BLaER1 (cell line): Measurements from ENCODE around the gene PDZD4.

Experiments
- H3K27ac ChIP-seq: shearing (Covaris generic); formaldehyde crosslinking; 2 replicates; pipeline ENCODE4 v1.8.1; 2022
- H3K27me3 ChIP-seq: shearing (Covaris generic); formaldehyde crosslinking; 2 replicates; pipeline ENCODE4 v1.8.1; 2022
- H3K36me3 ChIP-seq: shearing (Covaris generic); formaldehyde crosslinking; 2 replicates; pipeline ENCODE4 v1.8.1; 2022
- H3K4me1 ChIP-seq: shearing (Covaris generic); formaldehyde crosslinking; 2 replicates; pipeline ENCODE4 v1.8.1; 2022
- H3K4me2 ChIP-seq: shearing (Covaris generic); formaldehyde crosslinking; 2 replicates; pipeline ENCODE4 v1.8.1; 2022
- H3K4me3 ChIP-seq: shearing (Covaris generic); formaldehyde crosslinking; 2 replicates; pipeline ENCODE4 v1.8.1; 2022
- H3K9ac ChIP-seq: shearing (Covaris generic); formaldehyde crosslinking; 2 replicates; pipeline ENCODE4 v1.8.1; 2022
- H3K9me3 ChIP-seq: shearing (Covaris generic); formaldehyde crosslinking; 2 replicates; pipeline ENCODE4 v1.8.1; 2022
- H4K20me1 ChIP-seq: shearing (Covaris generic); formaldehyde crosslinking; 2 replicates; pipeline ENCODE4 v1.8.1; 2022
- Cebpa-rat ChIP-seq: shearing (Covaris generic); IDR thresholded peaks from 2 replicates; pipeline ENCODE4 v1.8.1; 2022

Gene PDZD4

DNA sequence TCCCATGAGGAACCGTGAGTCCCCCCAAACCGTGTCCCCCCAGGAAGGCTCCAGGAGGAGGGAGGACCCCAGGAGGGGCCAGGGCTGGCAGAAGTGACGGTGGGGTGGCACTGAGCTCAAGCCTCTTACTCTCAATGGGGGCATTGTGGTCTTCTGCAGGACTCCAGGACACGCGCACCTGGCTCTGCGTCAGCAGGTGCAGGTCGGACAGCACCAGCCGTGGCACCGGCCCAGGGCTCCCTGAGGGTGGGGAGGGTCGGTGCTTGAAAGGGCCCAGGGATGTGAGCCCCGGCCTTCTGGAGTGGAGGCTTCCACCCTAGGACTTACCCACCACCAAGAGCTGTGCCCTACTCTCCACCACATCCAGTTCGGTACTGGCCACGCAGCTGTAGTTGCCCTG, 37.3 kb upstream of the PDZD4 start:
- H3K4me1 ChIP-seq = peaks cover 34% of the 10 kb centered on the region
- peaks cover 59% of the 10 kb centered on the region for H4K20me1 ChIP-seq
- H3K27me3 ChIP-seq = peaks cover 71% of the 10 kb centered on the region
- no peaks in the 10 kb centered on the region; the same call in 1 of the 2 replicates for H3K9me3 ChIP-seq
- no peak overlapping the region for H3K9ac ChIP-seq
- no peak for TF ChIP-seq Cebpa-rat
- H3K4me2 ChIP-seq = no peak overlapping the region
- H3K36me3 ChIP-seq = peaks cover 22% of the 10 kb centered on the region; the same call in 1 of the 2 replicates
- no peak overlapping the region for H3K27ac ChIP-seq
- no peak overlapping the region for H3K4me3 ChIP-seq

DNA sequence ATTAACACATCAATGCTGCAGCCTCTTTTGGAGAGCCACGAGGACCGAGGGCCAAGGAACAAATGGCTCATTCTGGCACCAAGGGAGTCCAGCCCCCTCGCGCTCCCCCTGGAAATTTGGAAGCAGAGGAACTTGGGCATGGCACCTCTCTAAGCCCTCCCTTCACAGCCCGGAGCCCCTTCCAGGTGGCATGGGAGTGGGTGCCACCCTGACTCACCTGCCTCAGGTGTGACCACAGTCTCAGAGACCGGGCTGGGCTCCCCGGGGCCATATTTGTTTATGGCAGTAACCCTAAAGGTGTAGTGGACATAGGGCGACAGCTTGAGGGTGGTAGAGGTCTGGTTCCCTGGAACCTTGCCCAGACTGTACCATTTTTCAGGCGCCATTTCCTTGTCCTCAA, 36.8 kb upstream of the PDZD4 start:
- Histone ChIP-seq H4K20me1 (peaks cover 59% of the 10 kb centered on the region; the same call in 1 of the 2 replicates), H3K9ac (no peak overlapping the region), H3K4me1 (peaks cover 35% of the 10 kb centered on the region), H3K4me3 (no peak overlapping the region), H3K9me3 (no peaks in the 10 kb centered on the region; the same call in 1 of the 2 replicates), H3K27ac (no peak overlapping the region), H3K36me3 (peaks cover 22% of the 10 kb centered on the region; the same call in 1 of the 2 replicates), H3K27me3 (peaks cover 71% of the 10 kb centered on the region), H3K4me2 (no peak overlapping the region)
- TF ChIP-seq Cebpa-rat = no peak

DNA sequence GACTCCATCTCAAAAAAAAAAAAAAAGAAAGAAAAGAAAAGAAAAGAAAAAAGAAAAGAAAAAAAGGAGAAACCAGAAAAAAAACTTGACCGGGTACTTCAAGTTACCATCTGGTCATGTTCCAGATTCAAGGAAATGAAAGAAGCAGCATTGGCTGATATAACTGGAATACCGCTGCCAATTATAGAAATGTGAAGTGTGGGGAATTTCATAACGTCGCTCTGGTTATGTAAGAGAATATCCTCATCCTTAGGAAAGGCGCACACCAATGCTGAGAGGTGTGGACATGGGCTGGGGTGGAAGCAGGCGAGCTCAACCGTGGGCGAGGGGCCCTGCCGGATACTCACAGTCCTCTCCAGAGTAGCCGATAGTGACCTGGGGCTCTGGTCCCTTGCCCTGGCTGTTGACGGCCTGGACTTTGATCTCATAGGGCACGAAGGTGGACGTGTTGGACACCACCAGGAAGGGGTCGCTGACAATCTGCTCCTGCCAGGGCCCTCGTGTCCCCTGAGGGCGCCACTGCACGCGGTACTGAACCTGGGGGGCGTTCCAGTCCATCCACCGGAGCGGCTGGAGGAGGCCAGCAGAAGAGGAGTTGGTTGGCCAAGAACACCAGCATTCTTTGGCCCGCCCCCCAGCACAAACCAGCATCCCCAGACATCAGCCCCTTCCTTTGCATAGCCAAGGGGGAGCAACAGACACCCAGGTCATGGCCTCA, 36.1 kb upstream of the PDZD4 start:
- Histone ChIP-seq H3K4me3 (no peak overlapping the region), H3K9me3 (no peaks in the 10 kb centered on the region; the same call in 1 of the 2 replicates)
- no peak for TF ChIP-seq Cebpa-rat

DNA sequence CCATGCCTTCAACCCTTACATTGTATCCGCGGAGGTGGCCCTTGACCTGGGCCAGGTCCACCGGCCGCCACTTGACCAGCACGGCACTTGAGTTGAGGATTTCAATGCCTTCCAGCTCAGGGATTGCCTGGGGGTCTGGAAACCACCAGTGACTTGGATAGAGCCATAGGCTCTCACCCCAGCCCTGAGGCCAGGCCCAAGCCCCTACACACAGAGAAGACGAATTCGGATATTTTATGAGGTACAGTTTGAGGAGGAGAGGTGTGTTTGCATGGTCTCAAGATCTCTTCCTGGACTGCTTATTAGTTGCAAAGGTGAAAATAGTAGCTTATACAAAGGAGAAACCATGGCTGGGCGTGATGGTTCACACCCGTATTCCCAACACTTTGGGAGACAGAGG, 35.3 kb upstream of the PDZD4 start:
- TF ChIP-seq Cebpa-rat = no peak
- H3K27me3 ChIP-seq = peaks cover 77% of the 10 kb centered on the region
- no peaks in the 10 kb centered on the region; the same call in 1 of the 2 replicates for H3K9me3 ChIP-seq
- H3K9ac ChIP-seq = no peak overlapping the region
- no peak overlapping the region for H3K4me2 ChIP-seq
- H3K36me3 ChIP-seq = peaks cover 22% of the 10 kb centered on the region; the same call in 1 of the 2 replicates
- peaks cover 41% of the 10 kb centered on the region for H3K4me1 ChIP-seq
- H3K27ac ChIP-seq = no peak overlapping the region
- H4K20me1 ChIP-seq = peaks cover 55% of the 10 kb centered on the region; the same call in 1 of the 2 replicates
- H3K4me3 ChIP-seq = no peak overlapping the region

More for the DNA sequence above, 36.1 kb upstream of the PDZD4 start:
- peaks cover 35% of the 10 kb centered on the region for H3K4me1 ChIP-seq
- H3K4me2 ChIP-seq = no peak overlapping the region
- peaks cover 57% of the 10 kb centered on the region; the same call in 1 of the 2 replicates for H4K20me1 ChIP-seq
- no peak overlapping the region for H3K27ac ChIP-seq
- H3K36me3 ChIP-seq = peaks cover 22% of the 10 kb centered on the region; the same call in 1 of the 2 replicates
- peaks cover 71% of the 10 kb centered on the region for H3K27me3 ChIP-seq
- H3K9ac ChIP-seq = no peak overlapping the region

DNA sequence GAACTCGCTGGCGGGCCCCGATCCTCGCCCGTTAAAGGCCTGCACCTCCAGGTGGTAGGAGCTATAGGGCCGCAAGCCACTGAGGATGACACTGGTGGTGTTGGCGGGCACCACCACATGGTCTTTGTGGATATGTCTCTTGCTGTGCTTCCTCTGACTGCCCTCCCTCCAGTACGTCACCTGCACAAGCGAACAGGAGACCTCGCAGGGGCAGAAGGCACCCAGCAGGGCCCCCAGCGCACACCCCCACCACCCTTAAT, 34.9 kb upstream of the PDZD4 start:
- peaks cover 38% of the 10 kb centered on the region for H3K4me1 ChIP-seq
- no peak overlapping the region for H3K9ac ChIP-seq
- H3K4me2 ChIP-seq = no peak overlapping the region
- no peak overlapping the region for H3K27ac ChIP-seq
- peaks cover 51% of the 10 kb centered on the region; the same call in 1 of the 2 replicates for H4K20me1 ChIP-seq
- peaks cover 22% of the 10 kb centered on the region; the same call in 1 of the 2 replicates for H3K36me3 ChIP-seq
- TF ChIP-seq Cebpa-rat = no peak
- H3K9me3 ChIP-seq = no peaks in the 10 kb centered on the region; the same call in 1 of the 2 replicates
- no peak overlapping the region for H3K4me3 ChIP-seq
- peaks cover 75% of the 10 kb centered on the region for H3K27me3 ChIP-seq

DNA sequence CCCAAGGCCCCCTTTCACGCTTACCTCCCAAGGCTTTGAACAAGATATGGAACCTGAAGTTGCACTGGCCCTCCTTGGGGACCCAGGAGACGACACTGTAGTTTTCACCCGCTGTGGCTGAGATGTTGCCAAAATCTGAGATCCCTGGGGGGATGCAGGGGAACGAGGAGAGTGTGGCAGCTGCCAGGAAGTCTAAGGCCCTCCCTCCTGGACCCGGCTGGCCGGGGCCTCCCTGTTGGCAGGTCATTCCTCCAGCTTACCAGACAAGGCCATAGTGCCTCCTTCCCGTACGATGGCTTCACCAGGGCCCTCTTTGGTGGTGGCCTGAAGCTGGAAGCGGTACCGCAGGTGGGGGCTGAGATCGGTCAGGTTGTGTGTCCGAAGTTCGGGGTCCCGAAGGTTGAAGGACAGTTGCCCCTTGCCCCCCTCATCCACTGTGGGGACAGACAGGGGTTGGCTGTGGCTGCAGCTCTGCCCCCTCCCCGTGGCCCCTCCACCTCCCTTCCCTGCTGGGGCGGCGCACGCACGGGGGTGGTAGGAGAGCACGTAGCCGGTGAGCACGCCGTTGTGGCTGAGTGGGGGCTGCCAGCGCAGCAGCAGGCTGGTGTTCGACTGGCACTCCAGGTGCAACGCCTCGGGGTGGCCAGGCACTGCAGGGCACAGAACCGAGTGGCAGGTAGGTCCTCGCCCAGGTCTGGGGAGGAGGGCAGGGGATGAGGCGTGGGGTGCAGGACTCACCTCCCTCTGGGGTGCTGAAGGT, 34.4 kb upstream of the PDZD4 start:
- Histone ChIP-seq H3K27me3 (peaks cover 77% of the 10 kb centered on the region), H4K20me1 (peaks cover 52% of the 10 kb centered on the region; the same call in 1 of the 2 replicates), H3K9ac (no peak overlapping the region), H3K36me3 (peaks cover 20% of the 10 kb centered on the region; the same call in 1 of the 2 replicates), H3K9me3 (no peaks in the 10 kb centered on the region; the same call in 1 of the 2 replicates), H3K27ac (no peak overlapping the region), H3K4me3 (no peak overlapping the region), H3K4me2 (peak overlapping the region; percentile 53), H3K4me1 (peaks cover 33% of the 10 kb centered on the region)
- TF ChIP-seq Cebpa-rat = no peak

DNA sequence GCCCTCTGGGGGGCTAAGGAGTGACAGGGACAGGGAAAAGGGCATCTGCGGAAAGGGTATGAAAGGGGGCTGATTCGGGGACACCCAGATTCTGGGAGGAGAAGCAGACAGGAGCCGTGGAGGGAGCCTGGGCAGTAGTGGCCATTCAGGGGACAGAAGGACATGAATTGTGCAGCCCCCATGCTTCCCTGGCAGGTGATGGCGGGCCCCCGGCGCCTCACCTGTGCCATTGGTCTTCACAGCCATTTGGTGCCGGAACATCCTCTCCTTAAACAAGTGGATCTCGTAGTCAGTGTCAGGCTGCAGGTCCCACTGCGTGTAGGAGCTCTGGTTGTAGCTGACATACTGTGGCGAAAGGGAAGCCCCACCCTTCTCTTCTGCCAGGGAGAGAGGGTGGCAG, 33.8 kb upstream of the PDZD4 start:
- no peak for TF ChIP-seq Cebpa-rat
- Histone ChIP-seq H3K27ac (no peak overlapping the region), H3K27me3 (peaks cover 77% of the 10 kb centered on the region), H4K20me1 (peaks cover 48% of the 10 kb centered on the region; the same call in 1 of the 2 replicates), H3K4me2 (peak overlapping the region; percentile 53), H3K9me3 (no peaks in the 10 kb centered on the region; the same call in 1 of the 2 replicates), H3K9ac (no peak overlapping the region), H3K4me3 (no peak overlapping the region), H3K36me3 (peaks cover 14% of the 10 kb centered on the region; the same call in 1 of the 2 replicates), H3K4me1 (peaks cover 33% of the 10 kb centered on the region)

DNA sequence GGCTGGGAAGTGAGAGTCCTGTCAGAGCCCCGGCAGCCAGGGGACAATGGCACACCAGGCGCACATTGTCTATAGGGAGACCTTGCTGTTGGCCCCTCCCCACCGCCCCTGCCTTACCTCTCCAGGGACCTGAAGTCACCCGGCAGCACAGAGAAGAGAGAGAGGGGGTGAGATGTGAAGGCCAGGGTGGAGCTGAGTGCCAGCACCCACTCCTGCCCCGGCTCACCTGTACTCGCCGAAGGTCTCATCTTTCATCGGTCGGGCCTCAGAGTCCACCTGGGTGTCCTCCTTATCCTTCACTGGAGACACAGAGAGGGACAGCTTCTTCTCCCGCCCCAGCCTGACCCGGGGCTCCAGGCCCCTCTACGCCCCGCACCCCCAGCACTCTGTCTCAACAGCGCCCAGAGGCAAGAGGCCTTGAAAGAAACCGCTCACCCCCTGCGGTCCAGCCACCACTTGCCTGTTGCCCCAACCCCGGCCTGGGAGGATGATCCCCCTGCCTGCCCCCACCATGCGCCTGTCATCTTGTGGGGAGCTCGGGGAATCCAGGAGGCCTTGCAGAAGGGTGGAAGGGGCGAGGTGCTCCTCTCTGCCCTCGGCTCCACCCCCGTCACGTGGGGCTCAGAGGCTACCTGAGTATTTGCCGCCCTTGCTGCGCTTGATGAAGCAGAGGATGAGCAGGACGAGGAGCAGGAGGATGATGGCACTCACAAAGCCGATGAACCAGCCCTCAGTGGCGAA, 33.1 kb upstream of the PDZD4 start:
- Histone ChIP-seq H3K9ac (no peak overlapping the region), H3K4me3 (no peak overlapping the region)

More for the DNA sequence above, 33.1 kb upstream of the PDZD4 start:
- Histone ChIP-seq H3K27me3 (peaks cover 77% of the 10 kb centered on the region), H3K4me1 (peaks cover 33% of the 10 kb centered on the region), H3K27ac (no peak overlapping the region), H3K9me3 (peaks cover 6% of the 10 kb centered on the region), H4K20me1 (peaks cover 41% of the 10 kb centered on the region; the same call in 1 of the 2 replicates), H3K4me2 (peak overlapping the region; percentile 53), H3K36me3 (peaks cover 11% of the 10 kb centered on the region; the same call in 1 of the 2 replicates)
- TF ChIP-seq Cebpa-rat = no peak
